ENCODE data around the gene IFT43.

Gene IFT43

DNA sequence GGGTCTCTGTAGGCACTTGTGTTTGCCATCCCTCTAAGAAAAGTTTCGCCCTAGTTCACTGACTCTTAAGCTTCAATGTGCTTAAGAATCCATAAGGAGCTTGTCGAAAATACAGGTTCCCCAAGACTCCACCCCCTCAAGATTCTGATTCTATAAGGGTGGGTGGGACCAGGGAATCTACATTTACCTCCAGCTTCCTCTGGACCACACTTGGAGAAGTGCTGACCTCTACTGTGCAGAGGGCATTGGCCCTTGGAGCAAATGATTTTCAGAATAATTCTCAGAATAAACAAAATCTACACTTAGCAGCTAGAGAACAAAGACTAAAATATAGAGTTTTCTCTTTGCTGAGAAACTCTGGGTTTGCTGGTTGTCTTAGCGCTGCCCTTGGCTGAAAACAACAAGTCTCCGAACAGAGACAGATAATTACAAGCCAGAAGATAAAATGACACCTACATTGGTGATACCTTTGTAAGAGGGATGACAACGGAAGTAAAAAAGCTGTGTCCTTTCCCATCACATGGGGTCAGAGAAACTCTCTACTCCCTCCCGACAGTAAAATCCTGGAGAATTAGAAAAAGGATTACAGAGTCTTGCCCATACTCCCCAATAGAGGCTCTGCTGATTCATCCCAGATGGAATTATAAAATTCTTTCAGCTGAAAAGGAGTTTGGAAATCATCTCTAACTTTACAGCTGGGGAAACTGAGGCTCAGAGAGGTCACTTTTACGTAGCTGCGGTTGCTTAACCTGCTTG, 8.6 kb upstream of the IFT43 start:
- H3K36me3 Mint-ChIP-seq: no peaks in the 10 kb centered on the region

DNA sequence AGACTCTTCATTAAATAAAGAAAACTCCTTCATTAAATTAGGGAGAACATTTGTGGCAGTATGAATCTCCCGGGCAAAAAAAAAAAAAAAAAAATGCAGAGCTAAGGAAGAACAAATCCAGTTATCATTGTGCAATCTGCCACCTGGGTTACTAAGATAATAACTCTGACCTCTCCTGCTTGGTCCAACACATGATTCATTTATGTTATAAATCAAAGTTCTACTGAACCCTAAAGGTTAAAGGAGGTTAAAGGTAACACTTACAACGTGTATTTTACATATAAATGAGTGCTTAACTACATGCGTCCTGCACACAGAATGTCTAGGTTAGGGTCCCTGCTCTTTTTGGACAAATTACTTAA, 8.0 kb upstream of the IFT43 start:
- Mint-ChIP-seq H3K9me3 (no peaks in the 10 kb centered on the region), H3K4me1 (peaks cover 42% of the 10 kb centered on the region), H3K27ac (peak overlapping the region; percentile 68), H3K4me3 (no peak overlapping the region), H3K36me3 (no peaks in the 10 kb centered on the region)
- ATAC-seq (no peak), DNase-seq (ENCODE audit: low spot score in 2 of 2) (no peak)

More for the DNA sequence above, 8.6 kb upstream of the IFT43 start:
- no peak for ATAC-seq
- H3K9me3 Mint-ChIP-seq: no peaks in the 10 kb centered on the region
- H3K4me3 Mint-ChIP-seq: no peak overlapping the region
- no peak for DNase-seq (ENCODE audit: low spot score in 2 of 2)
- H3K4me1 Mint-ChIP-seq: peaks cover 40% of the 10 kb centered on the region
- no peak overlapping the region for H3K27ac Mint-ChIP-seq

DNA sequence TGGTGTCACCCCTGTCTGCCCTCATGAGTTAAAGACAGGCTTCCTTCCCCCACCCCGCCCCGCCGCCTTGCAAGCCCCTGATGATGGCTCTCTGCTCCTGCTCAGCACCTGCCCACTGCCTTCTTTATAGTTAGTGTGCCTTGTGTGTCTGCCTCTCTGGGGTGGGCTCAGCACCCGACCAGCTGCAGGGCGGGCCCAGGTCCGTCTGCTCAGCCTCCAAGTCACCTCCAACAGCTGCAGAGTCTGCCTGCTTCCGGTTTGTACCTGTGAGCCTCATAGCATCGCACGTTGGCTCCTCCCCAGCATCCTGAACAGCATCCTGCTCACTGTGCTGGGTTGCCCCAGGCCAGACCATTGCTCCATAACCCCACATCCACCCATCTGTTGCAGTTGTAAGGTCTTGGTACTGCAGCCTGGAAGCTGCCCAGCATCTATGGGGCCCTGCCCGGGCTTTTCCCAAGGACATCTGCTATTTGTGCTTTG, 7.3 kb upstream of the IFT43 start:
- ATAC-seq (no peak), DNase-seq (ENCODE audit: low spot score in 2 of 2) (no peak)
- Mint-ChIP-seq H3K9me3 (no peaks in the 10 kb centered on the region), H3K4me1 (peaks cover 42% of the 10 kb centered on the region), H3K4me3 (no peak overlapping the region), H3K36me3 (no peaks in the 10 kb centered on the region), H3K27ac (peak overlapping the region; percentile 68)

DNA sequence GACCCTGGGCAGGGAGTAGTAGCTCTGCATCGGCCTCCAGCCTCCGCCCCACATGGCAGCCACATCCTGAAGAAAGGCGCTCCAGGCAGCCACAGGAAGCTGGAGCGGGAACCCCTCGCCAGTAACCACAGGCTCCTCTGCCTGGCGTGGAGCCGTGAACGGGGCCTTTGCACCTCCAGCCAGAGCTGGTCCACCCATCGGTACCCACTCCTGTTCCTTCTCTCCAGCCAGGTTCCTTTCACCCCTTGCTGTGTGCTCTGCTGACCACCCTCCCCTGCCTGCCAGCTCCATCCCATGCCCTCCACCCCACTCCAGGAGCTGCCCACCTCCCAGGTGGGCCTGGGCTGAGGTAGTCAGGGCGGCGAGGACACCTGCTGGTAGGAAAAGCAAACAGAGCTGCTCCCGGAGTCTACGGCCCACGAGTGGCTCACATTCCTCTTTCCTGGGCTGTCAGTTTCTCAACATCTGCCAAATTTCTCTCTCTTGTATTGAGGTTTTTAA, 6.4 kb upstream of the IFT43 start:
- peak overlapping the region; percentile 68 for H3K27ac Mint-ChIP-seq
- H3K4me3 Mint-ChIP-seq: no peak overlapping the region
- no peak for ATAC-seq
- no peaks in the 10 kb centered on the region for H3K9me3 Mint-ChIP-seq
- no peak for DNase-seq (ENCODE audit: low spot score in 2 of 2)
- peaks cover 42% of the 10 kb centered on the region for H3K4me1 Mint-ChIP-seq
- peaks cover 5% of the 10 kb centered on the region for H3K36me3 Mint-ChIP-seq

DNA sequence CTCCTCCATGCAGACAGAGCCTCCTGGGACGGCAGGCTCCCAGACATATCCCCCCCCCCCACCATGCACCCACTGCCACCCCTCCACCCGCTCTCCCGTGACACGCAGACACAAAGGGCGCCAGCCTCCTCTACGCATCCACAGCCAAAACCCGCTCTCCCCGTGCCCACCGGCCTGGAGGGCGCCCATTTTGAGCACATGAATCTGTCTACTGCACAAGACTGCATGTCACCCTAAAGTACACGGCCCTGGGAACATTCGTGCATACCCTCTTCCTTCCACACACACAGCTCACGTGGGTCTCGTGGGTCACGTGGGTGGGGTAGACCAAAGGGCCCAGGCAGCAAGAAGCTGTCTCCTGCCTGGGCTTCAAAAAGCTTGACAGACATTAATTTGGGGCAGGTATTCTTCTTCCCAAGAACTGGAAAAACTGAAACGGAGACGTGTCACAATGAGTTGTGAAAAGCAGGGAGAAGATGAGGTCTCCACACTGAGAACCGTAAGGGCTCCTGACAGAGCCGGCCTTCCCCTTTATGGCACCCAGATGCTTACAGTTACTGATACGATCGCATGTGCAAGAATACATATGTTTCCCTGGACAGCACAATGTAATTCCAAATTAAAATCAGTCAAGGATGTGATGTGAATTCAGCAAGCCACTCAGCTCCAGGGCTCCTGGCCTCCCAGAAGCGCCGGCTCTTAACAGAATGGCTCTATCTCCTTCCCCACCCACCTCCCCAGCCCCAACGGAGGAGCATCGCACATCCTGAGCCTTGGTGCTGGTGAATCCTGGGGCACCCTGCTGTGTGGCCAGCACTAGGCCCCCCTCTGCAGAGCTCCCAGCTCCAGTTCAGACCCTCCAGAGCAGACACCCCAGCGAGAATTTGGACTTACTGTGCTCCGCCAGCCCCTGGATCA, 5.7 kb upstream of the IFT43 start:
- peaks cover 42% of the 10 kb centered on the region for H3K4me1 Mint-ChIP-seq
- H3K27ac Mint-ChIP-seq: peak overlapping the region; percentile 69
- ATAC-seq (no peak), DNase-seq (ENCODE audit: low spot score in 2 of 2) (no peak)
- H3K9me3 Mint-ChIP-seq: no peaks in the 10 kb centered on the region
- H3K36me3 Mint-ChIP-seq: peaks cover 5% of the 10 kb centered on the region
- peak overlapping the region; percentile 79 for H3K4me3 Mint-ChIP-seq

DNA sequence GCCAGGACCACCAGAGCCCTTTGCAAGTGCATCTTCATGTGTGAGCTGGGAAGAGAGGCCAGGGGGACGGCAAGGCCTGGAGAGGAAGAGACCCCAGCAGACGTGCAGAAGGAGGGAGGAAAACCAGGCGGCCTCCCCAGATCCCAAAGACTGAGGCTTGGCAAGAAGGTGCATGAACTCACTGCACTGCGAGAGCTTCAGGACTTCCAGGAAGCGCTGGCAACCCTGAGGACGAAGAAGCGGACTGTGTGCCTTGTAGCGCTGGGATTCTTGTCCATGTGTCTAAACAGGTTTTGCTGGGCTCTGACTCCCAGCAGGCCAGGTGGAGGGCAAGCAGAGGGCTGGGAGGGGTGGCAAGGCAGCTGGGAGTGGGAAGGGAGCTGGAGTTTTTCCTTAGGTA, 4.7 kb upstream of the IFT43 start:
- H3K36me3 Mint-ChIP-seq: peaks cover 5% of the 10 kb centered on the region
- H3K9me3 Mint-ChIP-seq: no peaks in the 10 kb centered on the region
- DNase-seq (ENCODE audit: low spot score in 2 of 2) (no peak), ATAC-seq (no peak)
- H3K4me1 Mint-ChIP-seq: peaks cover 42% of the 10 kb centered on the region
- peak overlapping the region; percentile 69 for H3K27ac Mint-ChIP-seq
- peak overlapping the region; percentile 79 for H3K4me3 Mint-ChIP-seq

DNA sequence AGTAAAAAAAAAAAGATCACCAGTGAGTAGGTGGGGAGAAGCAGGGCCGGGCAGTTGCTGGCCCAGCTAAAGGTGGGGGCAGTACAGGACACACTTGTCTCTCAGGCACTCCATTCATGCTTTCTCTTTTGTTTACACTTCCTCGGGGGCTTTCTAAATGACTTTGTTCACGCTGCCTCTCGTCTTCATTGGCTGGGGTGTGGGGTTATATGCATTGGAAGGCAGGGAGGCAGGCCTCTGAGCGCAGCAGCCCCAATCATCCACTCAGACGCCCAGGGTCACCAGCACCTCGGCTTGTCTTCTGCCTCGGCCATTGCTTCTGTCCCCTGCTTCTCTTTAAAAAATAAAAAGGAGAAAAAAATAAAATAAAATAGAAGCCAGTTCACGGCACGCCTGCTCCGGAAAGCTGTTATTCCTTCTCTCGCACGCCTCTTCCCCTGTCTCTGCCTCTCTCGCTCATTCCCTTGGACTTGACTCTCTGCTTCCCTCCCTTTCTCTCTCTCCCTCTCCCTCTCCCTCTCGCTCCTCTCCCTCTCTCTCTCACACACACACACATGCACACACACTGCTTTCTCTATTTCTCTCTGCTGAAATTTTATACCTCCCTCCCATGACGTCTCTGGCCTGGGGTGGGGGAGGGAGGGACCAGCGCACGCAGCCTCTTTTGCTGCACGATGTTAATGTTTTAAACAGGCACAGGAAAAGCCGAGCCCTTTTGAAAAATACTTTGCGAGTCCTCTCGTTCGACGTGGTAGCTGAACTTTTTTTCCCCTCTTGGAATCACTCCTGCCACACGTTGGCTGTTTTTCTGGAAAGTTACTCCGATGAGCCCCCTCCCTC, 3.9 kb upstream of the IFT43 start, which contains the start of gene TGFB3:
TGFB3 (minus strand) TSS at position 570 of the 840 bp plus-strand sequence. CDS start 1,102 bp downstream, outside the sequence.
- no peaks in the 10 kb centered on the region for H3K9me3 Mint-ChIP-seq
- ATAC-seq (peak; percentile 77), DNase-seq (ENCODE audit: low spot score in 2 of 2) (peak; percentile 15 to 70)
- peak within 1 kb of the TSS; percentile 79 for H3K4me3 Mint-ChIP-seq
- H3K4me1 Mint-ChIP-seq: peaks cover 49% of the 10 kb centered on the region
- peak within 1 kb of the TSS; percentile 80 for H3K27ac Mint-ChIP-seq
- peaks cover 5% of the 10 kb centered on the region for H3K36me3 Mint-ChIP-seq

DNA sequence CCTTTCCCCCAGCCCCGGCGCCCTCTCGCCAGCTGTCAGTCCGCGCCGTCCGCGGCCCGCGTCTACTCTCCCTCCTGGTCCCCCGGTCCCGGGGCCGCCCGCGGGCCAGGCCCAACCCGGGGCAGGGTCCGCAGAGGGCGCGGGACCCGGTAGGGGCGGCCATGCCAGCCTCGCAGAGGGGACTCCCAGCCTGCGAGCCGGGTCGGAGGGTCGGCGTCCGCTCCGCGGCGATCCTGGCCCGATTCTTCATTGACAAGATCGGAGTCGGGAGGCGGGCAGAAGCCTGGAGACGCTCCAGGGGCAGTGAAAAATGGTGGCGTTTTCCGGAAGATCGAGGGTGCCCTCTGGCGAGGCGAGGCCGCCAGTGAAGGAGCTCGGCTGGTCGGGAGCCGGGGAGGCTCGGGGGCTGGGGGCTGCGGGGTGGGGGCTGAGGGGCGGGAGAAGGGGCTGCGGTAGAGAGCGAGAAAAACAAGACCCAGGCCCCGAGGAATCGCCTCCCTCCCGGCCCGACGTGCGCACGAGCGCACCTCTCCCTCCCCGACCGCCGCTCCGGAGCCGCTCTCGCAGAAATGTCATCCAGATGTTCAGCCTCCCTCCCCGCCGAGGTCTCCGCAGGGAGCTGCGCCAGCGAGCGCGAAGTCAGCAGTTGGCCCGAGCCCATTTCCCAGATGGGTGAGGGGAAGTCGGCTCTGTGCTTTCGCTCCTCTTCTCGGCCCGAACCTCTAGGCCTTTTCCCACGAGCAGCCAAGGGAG, 3.1 kb upstream of the IFT43 start:
- peak; percentile 78 for ATAC-seq
- peak overlapping the region; percentile 79 for H3K4me3 Mint-ChIP-seq
- H3K9me3 Mint-ChIP-seq: no peaks in the 10 kb centered on the region
- DNase-seq (ENCODE audit: low spot score in 2 of 2): peak; percentile 73 to 90
- peak overlapping the region; percentile 80 for H3K27ac Mint-ChIP-seq
- H3K36me3 Mint-ChIP-seq: peaks cover 5% of the 10 kb centered on the region
- peaks cover 54% of the 10 kb centered on the region for H3K4me1 Mint-ChIP-seq

DNA sequence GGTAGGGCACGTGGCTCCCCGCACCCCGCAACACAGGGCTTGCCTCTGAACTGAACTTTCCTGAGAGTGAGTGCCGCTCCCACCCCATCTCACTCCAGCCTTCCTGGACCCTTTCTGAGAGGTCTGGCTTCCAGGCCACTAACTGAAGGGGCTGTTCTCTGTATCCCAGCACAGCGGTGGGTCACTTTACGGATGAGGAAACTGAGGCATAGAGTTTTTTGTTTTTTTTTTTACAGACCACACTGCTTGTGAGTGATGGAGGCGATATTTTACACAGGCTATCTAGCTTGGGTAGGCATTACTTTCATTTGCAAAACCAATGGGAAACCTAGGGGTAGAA, 2.6 kb upstream of the IFT43 start:
- ATAC-seq (no peak), DNase-seq (ENCODE audit: low spot score in 2 of 2) (no peak)
- H3K27ac Mint-ChIP-seq: no peak overlapping the region
- peaks cover 51% of the 10 kb centered on the region for H3K4me1 Mint-ChIP-seq
- H3K36me3 Mint-ChIP-seq: peaks cover 5% of the 10 kb centered on the region
- H3K9me3 Mint-ChIP-seq: no peaks in the 10 kb centered on the region
- peak overlapping the region; percentile 79 for H3K4me3 Mint-ChIP-seq

DNA sequence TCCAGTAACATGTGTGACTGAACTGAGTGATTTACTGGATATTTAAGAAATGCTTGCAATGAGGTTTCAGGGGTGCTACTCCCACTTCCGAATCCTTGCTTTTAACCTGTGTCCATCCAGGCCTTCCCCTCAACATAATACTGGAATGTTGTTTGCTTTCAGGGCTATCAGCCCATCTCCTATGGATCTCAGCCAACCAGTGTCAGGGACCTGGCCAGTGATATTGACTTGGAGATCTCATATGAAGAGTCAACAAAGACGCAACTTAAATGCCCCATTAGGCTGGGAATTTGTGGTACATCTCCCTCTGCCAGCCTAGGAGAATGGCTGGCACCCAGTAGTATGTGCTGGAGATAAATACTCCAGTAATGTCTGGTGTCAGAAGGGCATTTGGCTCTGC, 889 bp upstream of the IFT43 start:
- H3K4me3 Mint-ChIP-seq: no peak overlapping the region
- DNase-seq (ENCODE audit: low spot score in 2 of 2): no peak

DNA sequence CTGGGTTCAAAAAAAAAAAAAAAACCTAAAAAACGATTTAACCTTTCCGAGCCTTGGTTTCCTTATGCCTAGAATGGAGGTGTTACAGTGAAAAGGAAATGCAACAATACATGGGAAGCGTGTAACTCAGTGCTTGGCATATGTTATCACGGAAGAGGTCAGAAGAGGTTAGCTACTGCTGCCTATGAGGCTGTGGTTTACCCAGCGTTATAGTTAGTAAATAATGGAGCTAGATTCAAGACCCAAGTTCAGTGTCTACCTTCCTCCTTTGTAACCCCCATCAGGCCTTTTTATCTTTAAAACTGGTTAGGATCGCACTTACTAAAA, 839 bp downstream of the IFT43 start:
- ATAC-seq (no peak), DNase-seq (ENCODE audit: low spot score in 2 of 2) (no peak)
- Mint-ChIP-seq H3K9me3 (no peaks in the 10 kb centered on the region), H3K27ac (peak overlapping the region; percentile 87), H3K4me1 (peaks cover 19% of the 10 kb centered on the region), H3K36me3 (peaks cover 5% of the 10 kb centered on the region), H3K4me3 (peak overlapping the region; percentile 82)

More for the DNA sequence above, 889 bp upstream of the IFT43 start:
- peaks cover 5% of the 10 kb centered on the region for H3K36me3 Mint-ChIP-seq
- H3K27ac Mint-ChIP-seq: no peak overlapping the region
- ATAC-seq: no peak
- H3K9me3 Mint-ChIP-seq: no peaks in the 10 kb centered on the region
- peaks cover 34% of the 10 kb centered on the region for H3K4me1 Mint-ChIP-seq

DNA sequence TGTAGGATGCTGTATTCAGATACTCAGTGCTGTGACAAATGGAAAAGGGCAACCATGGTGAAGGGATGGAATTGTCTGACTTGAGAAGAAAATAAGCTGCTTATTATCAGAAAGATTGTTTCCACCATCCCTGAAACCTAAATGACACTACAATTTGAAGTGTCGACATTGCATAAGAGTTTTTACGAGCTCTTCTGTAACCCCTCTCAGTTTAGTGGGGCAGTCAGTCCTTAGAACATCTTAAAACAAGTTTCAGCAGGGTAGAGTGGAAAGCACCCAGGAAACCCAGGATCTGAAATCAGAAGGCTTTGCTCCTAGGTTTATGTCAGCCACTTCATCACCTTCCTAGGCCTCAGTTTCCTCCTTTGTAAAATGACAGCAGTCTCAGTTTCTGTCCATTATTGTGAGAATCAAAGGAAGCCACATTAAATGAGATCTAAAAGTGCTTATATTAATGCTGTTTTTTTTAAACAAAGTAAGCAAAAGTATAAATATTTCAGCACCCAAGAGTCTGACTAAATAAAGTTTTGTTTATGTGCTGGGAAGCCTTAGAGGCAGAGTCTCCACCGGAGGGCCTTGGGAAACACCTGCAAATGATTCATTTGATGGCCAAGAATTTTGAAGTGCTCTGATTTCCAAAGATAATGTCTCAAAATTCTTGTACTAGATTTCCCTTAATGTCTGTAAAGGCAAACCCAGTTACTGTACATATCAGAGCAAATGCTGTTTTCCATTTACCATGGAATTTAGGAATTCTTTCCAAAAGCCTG, 1.8 kb downstream of the IFT43 start:
- no peaks in the 10 kb centered on the region for H3K9me3 Mint-ChIP-seq
- no peak overlapping the region for H3K4me3 Mint-ChIP-seq
- peaks cover 12% of the 10 kb centered on the region for H3K4me1 Mint-ChIP-seq
- no peak overlapping the region for H3K27ac Mint-ChIP-seq
- no peak for DNase-seq (ENCODE audit: low spot score in 2 of 2)
- peaks cover 5% of the 10 kb centered on the region for H3K36me3 Mint-ChIP-seq
- no peak for ATAC-seq

DNA sequence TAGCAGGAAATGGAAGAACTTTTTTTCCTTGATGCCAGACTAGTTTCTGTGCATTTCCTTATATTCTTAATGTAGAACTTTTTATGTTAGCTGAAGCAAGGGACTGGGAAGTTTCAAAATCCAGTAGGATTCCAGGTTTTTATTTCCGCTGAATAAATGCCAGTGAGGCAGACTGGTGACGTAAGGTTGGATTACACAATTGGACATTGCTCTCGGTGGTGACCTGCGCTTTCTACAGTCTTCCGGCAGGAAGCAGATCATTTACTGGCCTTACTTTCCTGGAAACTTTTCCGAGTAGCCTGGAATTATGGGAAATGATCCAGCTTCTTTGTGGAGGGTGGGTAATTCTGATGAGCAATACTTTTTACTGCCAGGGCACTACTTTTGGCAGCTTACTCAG, 3.6 kb downstream of the IFT43 start:
- no peak overlapping the region for H3K27ac Mint-ChIP-seq
- ATAC-seq: no peak

DNA sequence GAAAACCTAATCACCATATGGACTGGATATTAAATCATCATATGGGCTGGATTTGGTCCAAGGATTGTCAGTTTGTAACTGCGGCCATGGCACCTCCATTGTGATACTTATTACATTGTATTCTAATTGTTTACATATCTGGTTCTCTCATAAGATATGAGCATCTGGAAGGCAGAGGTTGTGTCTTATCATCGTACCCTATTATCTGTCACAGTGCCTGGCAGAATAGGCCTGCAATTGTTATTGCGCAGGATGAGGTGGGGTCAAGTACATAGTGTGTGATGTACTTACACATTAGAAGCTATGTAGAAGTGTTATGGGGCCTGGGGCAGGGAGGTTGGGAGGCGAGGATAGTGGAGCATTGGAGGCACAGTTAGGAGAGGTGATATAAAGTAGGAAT, 4.7 kb downstream of the IFT43 start:
- DNase-seq (ENCODE audit: low spot score in 2 of 2) (no peak), ATAC-seq (no peak)
- no peak overlapping the region for H3K27ac Mint-ChIP-seq
- H3K4me3 Mint-ChIP-seq: no peak overlapping the region
- H3K36me3 Mint-ChIP-seq: no peaks in the 10 kb centered on the region
- peaks cover 25% of the 10 kb centered on the region for H3K4me1 Mint-ChIP-seq
- no peaks in the 10 kb centered on the region for H3K9me3 Mint-ChIP-seq

More for the DNA sequence above, 3.6 kb downstream of the IFT43 start:
- Mint-ChIP-seq H3K4me3 (no peak overlapping the region), H3K4me1 (peaks cover 20% of the 10 kb centered on the region), H3K9me3 (no peaks in the 10 kb centered on the region), H3K36me3 (no peaks in the 10 kb centered on the region)
- no peak for DNase-seq (ENCODE audit: low spot score in 2 of 2)
